Gastroesophageal sphincter (tissue), 3 donors: ENCODE data around the gene TFF3.

Experiments
- CTCF ChIP-seq, 4 experiments: fragments of 200-600 bp in 2 of 4; fragments of 450-650 bp in 2 of 4; sonication (generic) in 1 of 4; IDR thresholded peaks; one replicate each; pipeline ENCODE4 v1.5.1; 2017 to 2019; ENCODE audit warnings: antibody characterized with exemption in 4 of 4, mild to moderate bottlenecking in 2 of 4, moderate library complexity in 2 of 4
- EP300 ChIP-seq: sonication (generic); formaldehyde crosslinking; IDR thresholded peaks from one replicate; pipeline ENCODE4 v1.6.1; 2017; ENCODE audit warnings: antibody characterized with exemption, mild to moderate bottlenecking

- TF ChIP-seq CTCF (IDR thresholded peaks at IDR 0.05) (no peak), EP300 (no peak)
These were observed 33.2 kb downstream of the TFF3 start for GRCh38 chr21:42282021-42282420.
